WTC11 (cell line): Measurements from ENCODE around the gene SH2B3. TPM values are rescaled to one million over a fixed set of nuclear protein-coding genes. Genes with fewer than 3 reads are reported as not detected.
A peak's percentile ranks its signal among the peaks of the same experiment; 100 is the strongest.

ENCODE experiments used
- ATF1 ChIP-seq: sonication (generic); formaldehyde crosslinking; IDR thresholded peaks from 2 replicates; pipeline ENCODE4 v1.8.1; 2023; ENCODE audit warnings: mild to moderate bottlenecking, moderate library complexity, missing genetic modification reagents
- CDX4 ChIP-seq: fragments of 250-450 bp; sonication (Bioruptor Pico); IDR thresholded peaks from 2 replicates; pipeline ENCODE4 v1.9.0; 2021; ENCODE audit warnings: moderate library complexity, mild to moderate bottlenecking, inconsistent platforms, borderline replicate concordance
- FOXP4 ChIP-seq: sonication (generic); formaldehyde crosslinking; IDR thresholded peaks from 2 replicates; pipeline ENCODE4 v1.8.0; 2022; ENCODE audit warnings: mild to moderate bottlenecking, missing genetic modification reagents
- GABPB1 ChIP-seq: sonication (generic); formaldehyde crosslinking; IDR thresholded peaks from 2 replicates; pipeline ENCODE4 v1.8.1; 2023; ENCODE audit warnings: mild to moderate bottlenecking, missing genetic modification reagents
- GRHL2 ChIP-seq: fragments of 250-450 bp; sonication (Bioruptor Pico); IDR thresholded peaks from 2 replicates; pipeline ENCODE4 v1.8.0; 2022; ENCODE audit warnings: mild to moderate bottlenecking, moderate library complexity; ENCODE audit not compliant: insufficient replicate concordance, severe bottlenecking
- KAT7 ChIP-seq: sonication (generic); formaldehyde crosslinking; IDR thresholded peaks from 2 replicates; pipeline ENCODE4 v1.8.1; 2023; ENCODE audit warnings: missing genetic modification reagents, mild to moderate bottlenecking, borderline replicate concordance
- NFATC4 ChIP-seq: fragments of 250-450 bp; sonication (Bioruptor Pico); IDR thresholded peaks from 2 replicates; pipeline ENCODE4 v1.9.0; 2021; ENCODE audit warnings: mild to moderate bottlenecking
- NR2C2 ChIP-seq: sonication (generic); formaldehyde crosslinking; IDR thresholded peaks from 2 replicates; pipeline ENCODE4 v1.8.0; 2022; ENCODE audit warnings: mild to moderate bottlenecking, missing genetic modification reagents
- SOX15 ChIP-seq: fragments of 250-450 bp; sonication (Bioruptor Pico); IDR thresholded peaks from 2 replicates; pipeline ENCODE4 v1.9.0; 2021; ENCODE audit warnings: mild to moderate bottlenecking
- SP1 ChIP-seq: sonication (generic); formaldehyde crosslinking; conservative IDR thresholded peaks from 2 replicates; pipeline ENCODE4 v1.8.1; 2022; ENCODE audit warnings: missing genetic modification reagents
- USF2 ChIP-seq: sonication (generic); formaldehyde crosslinking; IDR thresholded peaks from 2 replicates; pipeline ENCODE4 v1.8.1; 2023; ENCODE audit warnings: mild to moderate bottlenecking, missing genetic modification reagents, moderate library complexity
- ZBTB43 ChIP-seq: sonication (generic); formaldehyde crosslinking; IDR thresholded peaks from 2 replicates; pipeline ENCODE4 v1.8.1; 2023; ENCODE audit warnings: mild to moderate bottlenecking, missing genetic modification reagents
- ZNF416 ChIP-seq: fragments of 250-450 bp; sonication (Bioruptor Pico); IDR thresholded peaks from 2 replicates; pipeline ENCODE4 v1.9.0; 2021; ENCODE audit warnings: mild to moderate bottlenecking, inconsistent platforms
- ZNF423 ChIP-seq: fragments of 250-450 bp; sonication (Bioruptor Pico); IDR thresholded peaks from 2 replicates; pipeline ENCODE4 v2.1.2; 2022; ENCODE audit warnings: mild to moderate bottlenecking, moderate library complexity
- ZNF671 ChIP-seq: fragments of 250-450 bp; sonication (Bioruptor Pico); IDR thresholded peaks from 2 replicates; pipeline ENCODE4 v1.8.0; 2021; ENCODE audit warnings: mild to moderate bottlenecking
- total RNA-seq: library from RNA; stranded (reverse); gene quantifications from 3 replicates; pipeline ENCODE4 v1.2.3, GENCODE V29; 2021
- TF ChIP-seq, protein P1 (sequence below): fragments of 250-450 bp; sonication (Bioruptor Pico); IDR thresholded peaks from 2 replicates; pipeline ENCODE4 v2.1.2; 2022; ENCODE audit warnings: mild to moderate bottlenecking, moderate library complexity
- TF ChIP-seq, protein P2 (sequence below): sonication (generic); formaldehyde crosslinking; IDR thresholded peaks from 2 replicates; pipeline ENCODE4 v1.8.1; 2023; ENCODE audit warnings: mild to moderate bottlenecking, moderate library complexity, missing genetic modification reagents
- TF ChIP-seq, protein P3 (sequence below): sonication (generic); formaldehyde crosslinking; IDR thresholded peaks from 2 replicates; pipeline ENCODE4 v1.8.0; 2023; ENCODE audit warnings: missing genetic modification reagents, mild to moderate bottlenecking, borderline replicate concordance
- TF ChIP-seq, protein P4 (sequence below): fragments of 200-600 bp; IDR thresholded peaks from 2 replicates; pipeline ENCODE4 v1.8.0; 2022; ENCODE audit warnings: antibody characterized with exemption
- TF ChIP-seq, protein P5 (sequence below): fragments of 250-450 bp; sonication (Bioruptor Pico); conservative IDR thresholded peaks from 2 replicates; pipeline ENCODE4 v1.9.0; 2021; ENCODE audit warnings: mild to moderate bottlenecking

The SH2B3 gene
- total RNA-seq, 1 experiment from 2014 or later: 31.8 TPM

DNA sequence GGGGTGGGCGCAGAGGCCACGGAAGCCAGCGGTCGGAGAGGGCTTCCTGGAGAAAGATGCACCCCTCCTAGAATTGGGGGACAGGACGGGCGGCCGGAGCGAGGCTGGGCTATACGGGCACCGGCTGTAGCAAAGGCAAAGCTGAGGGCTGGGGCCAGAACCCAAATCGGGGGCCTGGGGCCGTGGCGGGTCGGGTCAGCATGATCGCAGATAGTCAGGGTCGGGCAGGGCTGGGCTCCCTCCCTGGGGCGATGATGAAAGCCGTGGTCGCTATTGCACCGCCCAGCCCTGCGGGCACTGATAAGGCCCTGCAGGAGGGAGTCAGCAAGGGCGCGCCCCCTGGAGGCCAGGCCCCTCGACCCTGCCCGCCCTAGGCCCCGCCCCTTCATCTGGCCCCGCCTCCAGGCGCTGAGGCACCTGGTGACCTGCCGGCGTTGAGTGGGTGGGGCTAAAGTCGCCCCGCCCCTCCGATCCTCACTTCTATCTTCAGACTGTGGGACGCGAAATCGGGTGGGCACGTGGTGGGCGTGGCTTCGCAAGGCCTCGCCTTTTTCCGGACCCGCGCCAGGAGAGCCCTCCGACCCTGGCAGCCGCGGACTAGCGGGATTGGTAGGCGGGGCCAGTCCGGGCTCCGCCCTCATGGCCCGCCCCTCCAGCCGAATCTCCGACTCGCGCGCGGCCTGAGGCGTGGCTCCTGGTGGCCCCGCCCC lies 419 bp upstream of the SH2B3 start (continued):
- TF ChIP-seq, protein P1, sequence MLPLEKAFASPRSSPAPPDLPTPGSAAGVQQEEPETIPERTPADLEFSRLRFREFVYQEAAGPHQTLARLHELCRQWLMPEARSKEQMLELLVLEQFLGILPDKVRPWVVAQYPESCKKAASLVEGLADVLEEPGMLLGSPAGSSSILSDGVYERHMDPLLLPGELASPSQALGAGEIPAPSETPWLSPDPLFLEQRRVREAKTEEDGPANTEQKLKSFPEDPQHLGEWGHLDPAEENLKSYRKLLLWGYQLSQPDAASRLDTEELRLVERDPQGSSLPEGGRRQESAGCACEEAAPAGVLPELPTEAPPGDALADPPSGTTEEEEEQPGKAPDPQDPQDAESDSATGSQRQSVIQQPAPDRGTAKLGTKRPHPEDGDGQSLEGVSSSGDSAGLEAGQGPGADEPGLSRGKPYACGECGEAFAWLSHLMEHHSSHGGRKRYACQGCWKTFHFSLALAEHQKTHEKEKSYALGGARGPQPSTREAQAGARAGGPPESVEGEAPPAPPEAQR (CRISPR knock-in tag): no peak
- TF ChIP-seq SOX15 (no peak), GABPB1 (CRISPR knock-in tag) (peak; percentile 100), NR2C2 (CRISPR knock-in tag) (no peak), GRHL2 (CRISPR knock-in tag) (no peak), NFATC4 (CRISPR knock-in tag) (0 out of 2 replicates have a peak, but pooled peaks have one; percentile 61), KAT7 (CRISPR knock-in tag) (no peak), ZNF416 (CRISPR knock-in tag) (0 out of 2 replicates have a peak, but pooled peaks have one; percentile 29), CDX4 (CRISPR knock-in tag) (no peak), ZBTB43 (CRISPR knock-in tag) (0 out of 2 replicates have a peak, but pooled peaks have one; percentile 11), SP1 (CRISPR knock-in tag) (peak; percentile 89), ATF1 (CRISPR knock-in tag) (no peak), ZNF423 (CRISPR knock-in tag) (peak; percentile 80), USF2 (CRISPR knock-in tag) (peak; percentile 93), ZNF671 (CRISPR knock-in tag) (no peak), FOXP4 (CRISPR knock-in tag) (no peak)
- TF ChIP-seq, protein P2, sequence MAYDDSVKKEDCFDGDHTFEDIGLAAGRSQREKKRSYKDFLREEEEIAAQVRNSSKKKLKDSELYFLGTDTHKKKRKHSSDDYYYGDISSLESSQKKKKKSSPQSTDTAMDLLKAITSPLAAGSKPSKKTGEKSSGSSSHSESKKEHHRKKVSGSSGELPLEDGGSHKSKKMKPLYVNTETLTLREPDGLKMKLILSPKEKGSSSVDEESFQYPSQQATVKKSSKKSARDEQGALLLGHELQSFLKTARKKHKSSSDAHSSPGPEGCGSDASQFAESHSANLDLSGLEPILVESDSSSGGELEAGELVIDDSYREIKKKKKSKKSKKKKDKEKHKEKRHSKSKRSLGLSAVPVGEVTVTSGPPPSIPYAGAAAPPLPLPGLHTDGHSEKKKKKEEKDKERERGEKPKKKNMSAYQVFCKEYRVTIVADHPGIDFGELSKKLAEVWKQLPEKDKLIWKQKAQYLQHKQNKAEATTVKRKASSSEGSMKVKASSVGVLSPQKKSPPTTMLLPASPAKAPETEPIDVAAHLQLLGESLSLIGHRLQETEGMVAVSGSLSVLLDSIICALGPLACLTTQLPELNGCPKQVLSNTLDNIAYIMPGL (CRISPR knock-in tag): peak; percentile 74; the same call in 1 of the 2 replicates
- TF ChIP-seq, protein P3, sequence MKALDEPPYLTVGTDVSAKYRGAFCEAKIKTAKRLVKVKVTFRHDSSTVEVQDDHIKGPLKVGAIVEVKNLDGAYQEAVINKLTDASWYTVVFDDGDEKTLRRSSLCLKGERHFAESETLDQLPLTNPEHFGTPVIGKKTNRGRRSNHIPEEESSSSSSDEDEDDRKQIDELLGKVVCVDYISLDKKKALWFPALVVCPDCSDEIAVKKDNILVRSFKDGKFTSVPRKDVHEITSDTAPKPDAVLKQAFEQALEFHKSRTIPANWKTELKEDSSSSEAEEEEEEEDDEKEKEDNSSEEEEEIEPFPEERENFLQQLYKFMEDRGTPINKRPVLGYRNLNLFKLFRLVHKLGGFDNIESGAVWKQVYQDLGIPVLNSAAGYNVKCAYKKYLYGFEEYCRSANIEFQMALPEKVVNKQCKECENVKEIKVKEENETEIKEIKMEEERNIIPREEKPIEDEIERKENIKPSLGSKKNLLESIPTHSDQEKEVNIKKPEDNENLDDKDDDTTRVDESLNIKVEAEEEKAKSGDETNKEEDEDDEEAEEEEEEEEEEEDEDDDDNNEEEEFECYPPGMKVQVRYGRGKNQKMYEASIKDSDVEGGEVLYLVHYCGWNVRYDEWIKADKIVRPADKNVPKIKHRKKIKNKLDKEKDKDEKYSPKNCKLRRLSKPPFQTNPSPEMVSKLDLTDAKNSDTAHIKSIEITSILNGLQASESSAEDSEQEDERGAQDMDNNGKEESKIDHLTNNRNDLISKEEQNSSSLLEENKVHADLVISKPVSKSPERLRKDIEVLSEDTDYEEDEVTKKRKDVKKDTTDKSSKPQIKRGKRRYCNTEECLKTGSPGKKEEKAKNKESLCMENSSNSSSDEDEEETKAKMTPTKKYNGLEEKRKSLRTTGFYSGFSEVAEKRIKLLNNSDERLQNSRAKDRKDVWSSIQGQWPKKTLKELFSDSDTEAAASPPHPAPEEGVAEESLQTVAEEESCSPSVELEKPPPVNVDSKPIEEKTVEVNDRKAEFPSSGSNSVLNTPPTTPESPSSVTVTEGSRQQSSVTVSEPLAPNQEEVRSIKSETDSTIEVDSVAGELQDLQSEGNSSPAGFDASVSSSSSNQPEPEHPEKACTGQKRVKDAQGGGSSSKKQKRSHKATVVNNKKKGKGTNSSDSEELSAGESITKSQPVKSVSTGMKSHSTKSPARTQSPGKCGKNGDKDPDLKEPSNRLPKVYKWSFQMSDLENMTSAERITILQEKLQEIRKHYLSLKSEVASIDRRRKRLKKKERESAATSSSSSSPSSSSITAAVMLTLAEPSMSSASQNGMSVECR: peak; percentile 73; the same call in 1 of the 2 replicates
- TF ChIP-seq, protein P4, sequence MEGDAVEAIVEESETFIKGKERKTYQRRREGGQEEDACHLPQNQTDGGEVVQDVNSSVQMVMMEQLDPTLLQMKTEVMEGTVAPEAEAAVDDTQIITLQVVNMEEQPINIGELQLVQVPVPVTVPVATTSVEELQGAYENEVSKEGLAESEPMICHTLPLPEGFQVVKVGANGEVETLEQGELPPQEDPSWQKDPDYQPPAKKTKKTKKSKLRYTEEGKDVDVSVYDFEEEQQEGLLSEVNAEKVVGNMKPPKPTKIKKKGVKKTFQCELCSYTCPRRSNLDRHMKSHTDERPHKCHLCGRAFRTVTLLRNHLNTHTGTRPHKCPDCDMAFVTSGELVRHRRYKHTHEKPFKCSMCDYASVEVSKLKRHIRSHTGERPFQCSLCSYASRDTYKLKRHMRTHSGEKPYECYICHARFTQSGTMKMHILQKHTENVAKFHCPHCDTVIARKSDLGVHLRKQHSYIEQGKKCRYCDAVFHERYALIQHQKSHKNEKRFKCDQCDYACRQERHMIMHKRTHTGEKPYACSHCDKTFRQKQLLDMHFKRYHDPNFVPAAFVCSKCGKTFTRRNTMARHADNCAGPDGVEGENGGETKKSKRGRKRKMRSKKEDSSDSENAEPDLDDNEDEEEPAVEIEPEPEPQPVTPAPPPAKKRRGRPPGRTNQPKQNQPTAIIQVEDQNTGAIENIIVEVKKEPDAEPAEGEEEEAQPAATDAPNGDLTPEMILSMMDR: peak; percentile 35; the same call in 1 of the 2 replicates
- TF ChIP-seq, protein P5, sequence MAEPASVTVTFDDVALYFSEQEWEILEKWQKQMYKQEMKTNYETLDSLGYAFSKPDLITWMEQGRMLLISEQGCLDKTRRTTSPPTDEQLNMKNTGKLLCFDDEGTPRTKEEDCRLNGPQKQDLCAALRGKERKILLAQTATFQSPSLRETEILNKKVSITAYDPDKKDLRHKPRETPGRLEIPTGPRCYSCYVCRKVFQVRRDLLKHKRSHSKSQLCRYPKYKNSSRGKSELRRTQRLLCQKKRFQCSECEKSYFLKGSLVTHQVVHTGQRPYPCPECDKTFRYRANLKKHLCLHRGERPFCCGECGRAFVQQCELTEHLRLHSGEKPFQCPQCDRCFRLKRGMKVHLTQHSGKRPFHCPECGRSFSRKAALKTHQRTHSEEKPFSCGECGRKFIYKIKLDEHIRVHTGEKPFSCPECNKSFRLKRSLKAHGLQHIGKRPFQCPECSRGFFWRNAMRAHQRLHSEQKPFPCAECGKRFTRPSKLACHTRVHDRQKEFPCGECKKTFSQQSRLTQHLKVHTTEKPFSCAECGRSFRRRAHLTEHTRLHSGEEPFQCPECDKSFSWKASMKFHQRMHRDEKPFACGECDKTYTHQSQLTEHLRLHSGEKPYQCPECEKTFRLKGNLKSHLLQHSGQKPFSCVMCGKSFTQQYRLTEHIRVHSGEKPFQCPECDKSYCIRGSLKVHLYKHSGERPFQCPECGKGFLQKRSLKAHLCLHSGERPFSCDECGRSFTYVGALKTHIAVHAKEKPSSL (CRISPR knock-in tag): no peak
- TF ChIP-seq, all 79 proteins: peak for 14
